ENCODE results near the gene RPS18.
"Not testable (repeated sequence)": the region's sequence is repeated elsewhere in the genome, so short reads cannot be mapped to it uniquely, and the experiment has no call there.

Gene RPS18

GRCh38 chr6:33271468-33272274, at the start of gene RPS18, which contains the start of gene VPS52:
RPS18 (plus strand) TSS chr6:33272075; CDS start chr6:33272120, 45 bp downstream.
VPS52 (minus strand) TSS chr6:33271876; CDS start chr6:33271675, 201 bp downstream.
- peak; percentile 95 for DNase-seq

DNA sequence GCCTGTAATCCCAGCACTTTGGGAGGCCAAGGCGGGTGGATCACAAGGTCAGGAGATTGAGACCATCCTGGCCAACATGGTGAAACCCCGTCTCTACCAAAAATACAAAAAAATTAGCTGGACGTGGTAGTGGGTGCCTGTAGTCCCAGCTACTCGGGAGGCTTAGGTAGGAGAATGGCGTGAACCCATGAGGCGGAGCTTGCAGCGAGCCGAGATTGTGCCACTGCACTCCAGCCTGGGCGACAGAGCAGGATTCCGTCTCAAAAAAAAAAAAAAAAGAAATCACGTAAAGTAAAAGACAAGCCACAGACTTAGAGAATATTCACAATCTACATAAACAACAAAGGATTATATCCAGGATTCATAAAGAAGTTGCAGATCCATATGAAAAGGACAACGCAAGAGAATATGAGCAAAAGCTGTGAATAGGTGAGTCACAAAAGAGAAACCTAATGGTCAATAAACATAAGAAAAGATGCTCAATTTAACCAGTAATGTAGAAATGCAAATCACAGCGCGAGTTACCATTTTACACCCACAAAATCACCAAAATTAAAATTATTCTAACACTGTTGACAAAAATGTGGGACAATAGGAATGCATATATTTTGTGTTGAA, 45.3 kb upstream of the RPS18 start:
- not testable (repeated sequence) for DNase-seq

DNA sequence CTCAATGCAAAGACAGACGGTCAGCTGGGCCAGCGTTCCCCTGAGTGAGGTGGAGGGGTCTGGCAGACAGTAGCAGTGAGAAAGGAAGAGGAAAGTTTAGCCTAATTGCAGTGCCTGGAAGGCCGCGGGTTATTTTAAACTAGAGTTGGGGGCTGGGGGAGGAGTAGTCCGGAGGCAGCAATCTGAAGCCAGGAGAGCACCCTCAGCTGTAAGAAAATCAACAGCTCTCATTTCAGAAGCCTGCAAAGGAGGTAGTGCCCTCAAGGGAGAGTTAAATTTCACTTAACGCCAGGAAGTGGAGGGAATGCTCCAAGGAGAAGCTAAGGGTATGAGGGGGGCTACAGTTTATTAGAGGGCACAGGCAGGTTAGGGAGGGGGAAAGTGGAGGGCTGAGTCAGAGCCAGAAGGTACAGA, 36.6 kb upstream of the RPS18 start:
- no peak for DNase-seq

DNA sequence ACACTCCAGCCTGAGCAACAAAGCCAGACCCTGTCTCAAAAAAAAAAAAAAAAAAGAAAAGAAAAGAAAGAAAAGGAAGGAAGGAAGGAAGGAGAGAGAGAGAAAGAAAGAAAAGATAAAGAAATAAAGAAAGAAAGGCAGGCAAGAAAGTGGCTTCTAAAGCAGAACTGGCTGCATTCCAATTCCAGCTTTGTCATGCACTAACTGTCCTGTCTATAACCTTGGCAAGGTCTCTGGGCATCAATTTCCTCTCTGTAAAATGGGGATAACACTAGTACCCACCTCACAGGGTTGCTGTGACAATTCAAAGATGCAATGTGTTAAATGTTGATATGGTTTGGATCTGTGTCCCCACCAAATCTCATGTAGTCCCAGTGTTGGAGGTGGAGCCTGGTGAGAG, 35.5 kb upstream of the RPS18 start:
- DNase-seq, result no peak

GRCh38 chr6:33236852-33237251, 35.0 kb upstream of the RPS18 start:
- DNase-seq, result no peak

GRCh38 chr6:33237741-33238140, 34.1 kb upstream of the RPS18 start:
- DNase-seq, result no peak

GRCh38 chr6:33241968-33242367, 29.9 kb upstream of the RPS18 start:
- no peak for DNase-seq

DNA sequence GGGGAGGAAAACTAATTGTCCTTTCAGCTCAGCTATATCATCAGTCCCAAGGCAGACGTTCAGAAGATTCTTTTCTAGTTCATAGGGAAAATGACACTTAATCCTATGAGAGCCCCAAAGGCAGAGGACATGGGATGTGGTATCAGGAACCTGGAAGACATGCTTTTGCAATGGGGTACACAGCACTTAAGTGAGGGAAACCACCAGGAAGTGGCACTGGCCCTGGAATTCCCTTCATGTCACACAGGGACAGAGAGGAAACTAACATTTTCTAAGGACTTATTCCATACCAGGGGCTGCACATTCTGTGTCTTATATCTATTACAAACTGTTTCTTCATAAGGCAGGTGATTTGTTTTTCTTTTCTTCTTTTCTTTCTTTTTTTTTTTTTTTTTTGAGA, 28.4 kb upstream of the RPS18 start:
- DNase-seq, result no peak

- DNase-seq, result peak; percentile 44
These were observed 23.8 kb upstream of the RPS18 start for GRCh38 chr6:33247977-33248642.

- no peak for DNase-seq
These were observed 23.3 kb upstream of the RPS18 start for GRCh38 chr6:33248643-33248931.

DNA sequence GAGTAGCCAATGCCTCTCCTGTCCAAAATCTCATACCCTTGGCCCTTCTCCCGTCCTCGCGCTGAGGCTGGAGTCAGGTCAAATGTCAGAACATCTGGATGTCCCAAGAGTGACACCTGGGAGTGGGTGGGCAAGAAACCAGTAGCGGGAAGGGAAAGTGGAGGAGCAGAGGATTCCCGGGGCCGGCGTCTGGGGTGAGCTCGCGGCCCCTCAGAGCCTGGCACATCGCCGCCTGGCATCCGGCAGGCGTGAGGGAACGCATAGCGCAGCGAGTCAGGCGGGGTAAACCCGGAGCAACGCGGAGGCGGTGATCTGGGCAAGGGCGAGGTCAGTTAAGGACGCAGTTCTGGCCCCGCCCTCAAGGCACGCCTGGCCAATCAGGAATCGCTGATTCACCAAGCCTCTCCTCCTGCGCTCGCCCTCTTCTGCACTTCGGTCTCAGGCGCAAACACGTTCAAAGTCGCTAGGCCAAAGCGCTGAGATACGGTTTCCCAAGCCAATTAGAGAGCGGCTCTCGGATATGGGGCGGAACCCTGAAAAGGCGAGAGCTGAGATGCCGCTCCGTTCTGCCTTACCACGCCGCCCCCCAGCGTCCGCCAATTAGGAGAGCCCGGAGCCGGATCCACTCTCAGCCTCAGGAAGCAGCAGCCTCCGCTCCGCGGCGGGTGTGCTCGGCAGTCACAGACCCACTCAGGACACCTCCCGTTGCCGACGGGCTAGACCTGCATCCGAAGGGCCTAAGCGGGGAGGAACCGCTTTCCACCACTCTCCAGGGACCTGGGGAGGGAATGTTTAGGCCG, 22.7 kb upstream of the RPS18 start:
- DNase-seq, result peak; percentile 95

DNA sequence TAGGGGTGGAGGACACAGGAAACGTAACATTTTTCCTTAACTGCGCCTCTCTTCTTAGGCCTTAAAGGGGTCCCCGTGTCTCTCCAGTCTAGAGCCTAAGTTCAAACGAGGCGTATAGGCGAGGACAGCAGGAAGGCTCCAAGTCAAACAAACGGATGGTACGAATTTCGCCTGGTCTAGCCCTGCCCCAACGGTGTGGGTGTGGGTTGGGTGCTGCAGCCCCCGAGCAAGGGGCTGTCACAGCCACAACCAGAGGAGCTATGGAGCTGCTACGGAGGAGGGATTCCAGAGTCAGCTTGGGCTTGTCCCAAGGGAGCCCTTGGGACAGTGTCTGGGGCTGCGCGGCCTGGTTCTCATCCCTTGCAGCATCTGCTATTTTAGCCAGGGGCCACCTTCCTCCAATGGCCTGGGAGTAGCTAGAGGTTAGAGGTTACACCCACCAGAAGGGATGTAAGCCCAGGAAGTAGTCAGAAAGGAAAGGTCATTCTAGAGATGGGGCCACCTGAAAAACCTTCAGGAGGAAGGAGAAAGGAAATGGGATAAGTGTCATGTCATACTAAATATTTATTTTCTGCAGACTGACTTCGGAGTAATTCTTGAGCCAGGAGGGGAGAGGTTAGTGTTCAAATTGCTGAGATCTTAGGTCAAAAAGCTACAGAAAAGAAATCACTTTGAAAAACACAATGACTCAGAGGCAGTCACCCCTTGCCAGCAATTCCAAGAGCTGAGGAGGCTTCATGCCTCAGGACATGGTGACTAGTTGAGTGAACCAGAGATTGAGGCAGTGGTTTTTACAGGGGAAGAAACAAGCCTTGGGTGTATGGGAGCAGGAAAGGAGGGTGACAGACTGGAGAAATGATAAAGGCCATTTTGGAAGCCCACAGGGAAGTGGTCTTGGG, 21.9 kb upstream of the RPS18 start:
- DNase-seq, result no peak

- DNase-seq, result no peak
These were observed 21.1 kb upstream of the RPS18 start for GRCh38 chr6:33250731-33251130.

- DNase-seq, result no peak
These were observed 20.4 kb upstream of the RPS18 start for GRCh38 chr6:33251395-33252012.

GRCh38 chr6:33252759-33253158, 19.1 kb upstream of the RPS18 start:
- DNase-seq, result no peak

DNA sequence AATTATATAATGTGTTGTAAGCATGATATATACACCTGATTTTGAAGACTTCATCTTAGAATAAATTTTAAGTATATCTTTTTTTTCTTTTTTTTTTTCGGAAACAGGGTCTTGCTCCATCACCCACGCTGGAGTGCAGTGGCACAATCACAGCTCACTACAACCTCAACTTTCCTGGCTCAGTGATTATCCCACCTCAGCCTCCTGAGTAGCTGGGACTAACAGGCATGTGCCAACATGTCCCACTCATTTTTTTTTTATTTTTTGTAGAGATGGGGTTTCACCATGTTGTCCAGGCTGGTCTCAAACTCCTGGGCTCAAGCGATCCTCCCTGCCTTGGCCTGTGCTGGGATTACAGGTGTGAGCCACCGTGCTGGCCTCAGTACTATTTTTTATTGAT, 17.3 kb upstream of the RPS18 start:
- no peak for DNase-seq

GRCh38 chr6:33259032-33259431, 12.8 kb upstream of the RPS18 start:
- DNase-seq, result no peak

DNA sequence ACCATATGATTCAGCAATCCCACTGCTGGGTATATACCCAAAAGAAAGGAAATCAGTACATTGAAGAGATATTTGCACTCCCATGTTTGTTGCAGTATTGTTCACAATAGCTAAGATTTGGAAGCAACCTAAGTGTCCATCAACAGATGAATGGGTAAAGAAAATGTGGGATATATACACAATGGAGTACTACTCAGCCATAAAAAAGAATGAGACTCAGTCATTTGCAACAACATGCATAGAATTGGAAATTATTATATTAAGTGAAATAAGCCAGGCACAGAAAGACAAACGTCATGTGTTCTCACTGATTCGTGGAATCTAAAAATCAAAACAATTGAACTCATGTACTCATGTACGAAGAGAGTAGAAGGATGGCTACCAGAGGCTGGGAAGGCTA, 9.4 kb upstream of the RPS18 start:
- DNase-seq, result not testable (repeated sequence)

DNA sequence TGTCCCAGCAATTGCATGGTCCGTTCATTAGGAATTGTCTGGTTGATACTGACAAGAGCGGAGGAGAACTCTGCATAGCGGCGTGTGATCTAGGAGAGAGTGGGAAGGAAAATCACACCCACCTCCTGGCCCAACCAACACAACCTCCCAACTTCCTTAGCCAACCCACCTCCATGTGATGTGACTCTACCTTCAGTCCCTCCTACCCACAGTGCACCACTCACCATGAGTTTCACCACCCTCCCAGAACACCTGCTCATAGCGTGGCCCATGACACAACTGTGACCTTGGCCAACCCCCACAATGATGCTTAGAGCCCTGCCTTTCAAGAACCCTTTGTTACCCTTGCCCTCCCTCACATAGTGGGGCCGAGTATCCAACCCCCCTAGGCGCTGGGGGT, 7.9 kb upstream of the RPS18 start:
- no peak for DNase-seq

DNA sequence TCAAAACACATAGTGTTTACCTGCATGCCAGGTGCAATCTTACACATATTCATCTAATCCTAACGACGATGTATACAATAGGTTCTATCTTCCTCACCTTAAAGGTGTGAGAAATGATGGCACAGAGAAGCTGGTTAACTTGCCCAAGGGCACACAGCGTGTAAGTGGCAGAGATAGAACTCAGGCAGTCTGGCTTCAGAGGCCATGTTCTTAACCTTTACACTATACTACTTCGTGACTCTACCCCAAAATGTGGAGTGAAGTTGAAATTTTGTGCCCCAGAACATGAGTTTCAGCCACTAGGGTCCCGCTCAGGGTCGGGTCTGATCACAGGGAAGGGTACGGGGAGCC, 783 bp upstream of the RPS18 start:
- DNase-seq, result no peak

GRCh38 chr6:33272275-33273128, 627 bp downstream of the RPS18 start:
- DNase-seq, result no peak
